ENCODE results near the gene GNPAT.
"Not testable (repeated sequence)": the region's sequence is repeated elsewhere in the genome, so short reads cannot be mapped to it uniquely, and the experiment has no call there.

The GNPAT gene

GRCh38 chr1:231212301-231212700, 28.7 kb upstream of the GNPAT start:
- not testable (repeated sequence) for H3K4me3 ChIP-seq (ENCODE audit: low read length in 2 of 2); H3K9me3 ChIP-seq (ENCODE audit: control insufficient read depth in 2 of 2, low read length in 2 of 2); H3K9ac ChIP-seq (ENCODE audit: low read depth in 1 of 2, low read length in 2 of 2); H3K27me3 ChIP-seq (ENCODE audit: control insufficient read depth in 2 of 2, insufficient read depth in 2 of 2, low read length in 2 of 2); H3K36me3 ChIP-seq (ENCODE audit: control insufficient read depth in 2 of 2, insufficient read depth in 2 of 2, low read length in 2 of 2); H3K4me1 ChIP-seq (ENCODE audit: control insufficient read depth in 2 of 2, insufficient read depth in 2 of 2, low read length in 2 of 2)
- peak overlapping the region in 1 of 2 donors; percentile 20 for H3K27ac ChIP-seq (ENCODE audit: low read depth in 2 of 2, low read length in 2 of 2)

- Histone ChIP-seq H3K4me1 (ENCODE audit: control insufficient read depth in 2 of 2, insufficient read depth in 2 of 2, low read length in 2 of 2) (peaks cover 5 to 8% of the 10 kb centered on the region in 2 donors), H3K9ac (ENCODE audit: low read depth in 1 of 2, low read length in 2 of 2) (no peak overlapping the region), H3K36me3 (ENCODE audit: control insufficient read depth in 2 of 2, insufficient read depth in 2 of 2, low read length in 2 of 2) (no peaks in the 10 kb centered on the region), H3K4me3 (ENCODE audit: low read length in 2 of 2) (no peak overlapping the region), H3K27ac (ENCODE audit: low read depth in 2 of 2, low read length in 2 of 2) (no peak overlapping the region), H3K9me3 (ENCODE audit: control insufficient read depth in 2 of 2, low read length in 2 of 2) (no peaks in the 10 kb centered on the region), H3K27me3 (ENCODE audit: control insufficient read depth in 2 of 2, insufficient read depth in 2 of 2, low read length in 2 of 2) (no peaks in the 10 kb centered on the region)
These were observed 27.0 kb upstream of the GNPAT start for GRCh38 chr1:231213831-231214573.

GRCh38 chr1:231214918-231215680, 25.9 kb upstream of the GNPAT start:
- no peaks in the 10 kb centered on the region for H3K27me3 ChIP-seq (ENCODE audit: control insufficient read depth in 2 of 2, insufficient read depth in 2 of 2, low read length in 2 of 2)
- peaks cover 5 to 8% of the 10 kb centered on the region in 2 donors for H3K4me1 ChIP-seq (ENCODE audit: control insufficient read depth in 2 of 2, insufficient read depth in 2 of 2, low read length in 2 of 2)
- H3K36me3 ChIP-seq (ENCODE audit: control insufficient read depth in 2 of 2, insufficient read depth in 2 of 2, low read length in 2 of 2) = no peaks in the 10 kb centered on the region
- peak overlapping the region in 1 of 2 donors; percentile 23 for H3K4me3 ChIP-seq (ENCODE audit: low read length in 2 of 2)
- no peak overlapping the region for H3K9ac ChIP-seq (ENCODE audit: low read depth in 1 of 2, low read length in 2 of 2)
- H3K27ac ChIP-seq (ENCODE audit: low read depth in 2 of 2, low read length in 2 of 2) = no peak overlapping the region
- no peaks in the 10 kb centered on the region for H3K9me3 ChIP-seq (ENCODE audit: control insufficient read depth in 2 of 2, low read length in 2 of 2)

GRCh38 chr1:231215681-231216385, 25.2 kb upstream of the GNPAT start:
- no peak overlapping the region for H3K27ac ChIP-seq (ENCODE audit: low read depth in 2 of 2, low read length in 2 of 2)
- H3K9me3 ChIP-seq (ENCODE audit: control insufficient read depth in 2 of 2, low read length in 2 of 2) = no peaks in the 10 kb centered on the region
- peak overlapping the region in 1 of 2 donors; percentile 23 for H3K4me3 ChIP-seq (ENCODE audit: low read length in 2 of 2)
- H3K36me3 ChIP-seq (ENCODE audit: control insufficient read depth in 2 of 2, insufficient read depth in 2 of 2, low read length in 2 of 2) = no peaks in the 10 kb centered on the region
- H3K27me3 ChIP-seq (ENCODE audit: control insufficient read depth in 2 of 2, insufficient read depth in 2 of 2, low read length in 2 of 2) = no peaks in the 10 kb centered on the region
- H3K4me1 ChIP-seq (ENCODE audit: control insufficient read depth in 2 of 2, insufficient read depth in 2 of 2, low read length in 2 of 2) = peaks cover 5 to 8% of the 10 kb centered on the region in 2 donors
- no peak overlapping the region for H3K9ac ChIP-seq (ENCODE audit: low read depth in 1 of 2, low read length in 2 of 2)

- H3K27ac ChIP-seq (ENCODE audit: low read depth in 2 of 2, low read length in 2 of 2) = no peak overlapping the region
- H3K9ac ChIP-seq (ENCODE audit: low read depth in 1 of 2, low read length in 2 of 2) = no peak overlapping the region
- peaks cover 5 to 6% of the 10 kb centered on the region in 2 donors for H3K4me1 ChIP-seq (ENCODE audit: control insufficient read depth in 2 of 2, insufficient read depth in 2 of 2, low read length in 2 of 2)
- H3K27me3 ChIP-seq (ENCODE audit: control insufficient read depth in 2 of 2, insufficient read depth in 2 of 2, low read length in 2 of 2) = no peaks in the 10 kb centered on the region
- H3K9me3 ChIP-seq (ENCODE audit: control insufficient read depth in 2 of 2, low read length in 2 of 2) = no peaks in the 10 kb centered on the region
- H3K36me3 ChIP-seq (ENCODE audit: control insufficient read depth in 2 of 2, insufficient read depth in 2 of 2, low read length in 2 of 2) = no peaks in the 10 kb centered on the region
- H3K4me3 ChIP-seq (ENCODE audit: low read length in 2 of 2) = no peak overlapping the region
These were observed 24.5 kb upstream of the GNPAT start for GRCh38 chr1:231216498-231216897.

GRCh38 chr1:231217056-231217455, 24.0 kb upstream of the GNPAT start:
- no peak overlapping the region for H3K9ac ChIP-seq (ENCODE audit: low read depth in 1 of 2, low read length in 2 of 2)
- no peak overlapping the region for H3K27ac ChIP-seq (ENCODE audit: low read depth in 2 of 2, low read length in 2 of 2)
- no peaks in the 10 kb centered on the region for H3K9me3 ChIP-seq (ENCODE audit: control insufficient read depth in 2 of 2, low read length in 2 of 2)
- H3K4me1 ChIP-seq (ENCODE audit: control insufficient read depth in 2 of 2, insufficient read depth in 2 of 2, low read length in 2 of 2) = peaks cover 2 to 5% of the 10 kb centered on the region in 2 donors
- no peak overlapping the region for H3K4me3 ChIP-seq (ENCODE audit: low read length in 2 of 2)
- H3K27me3 ChIP-seq (ENCODE audit: control insufficient read depth in 2 of 2, insufficient read depth in 2 of 2, low read length in 2 of 2) = no peaks in the 10 kb centered on the region
- no peaks in the 10 kb centered on the region for H3K36me3 ChIP-seq (ENCODE audit: control insufficient read depth in 2 of 2, insufficient read depth in 2 of 2, low read length in 2 of 2)

- no peak overlapping the region for H3K4me3 ChIP-seq (ENCODE audit: low read length in 2 of 2)
- H3K27me3 ChIP-seq (ENCODE audit: control insufficient read depth in 2 of 2, insufficient read depth in 2 of 2, low read length in 2 of 2) = no peaks in the 10 kb centered on the region
- H3K4me1 ChIP-seq (ENCODE audit: control insufficient read depth in 2 of 2, insufficient read depth in 2 of 2, low read length in 2 of 2) = no peaks in the 10 kb centered on the region
- peaks cover 5% of the 10 kb centered on the region in 2 donors for H3K36me3 ChIP-seq (ENCODE audit: control insufficient read depth in 2 of 2, insufficient read depth in 2 of 2, low read length in 2 of 2)
- H3K9ac ChIP-seq (ENCODE audit: low read depth in 1 of 2, low read length in 2 of 2) = no peak overlapping the region
- no peaks in the 10 kb centered on the region for H3K9me3 ChIP-seq (ENCODE audit: control insufficient read depth in 2 of 2, low read length in 2 of 2)
- no peak overlapping the region for H3K27ac ChIP-seq (ENCODE audit: low read depth in 2 of 2, low read length in 2 of 2)
These were observed 22.9 kb upstream of the GNPAT start for GRCh38 chr1:231218078-231218477.

- no peak overlapping the region for H3K9ac ChIP-seq (ENCODE audit: low read depth in 1 of 2, low read length in 2 of 2)
- H3K9me3 ChIP-seq (ENCODE audit: control insufficient read depth in 2 of 2, low read length in 2 of 2) = no peaks in the 10 kb centered on the region
- no peak overlapping the region for H3K27ac ChIP-seq (ENCODE audit: low read depth in 2 of 2, low read length in 2 of 2)
- H3K27me3 ChIP-seq (ENCODE audit: control insufficient read depth in 2 of 2, insufficient read depth in 2 of 2, low read length in 2 of 2) = no peaks in the 10 kb centered on the region
- no peaks in the 10 kb centered on the region for H3K4me1 ChIP-seq (ENCODE audit: control insufficient read depth in 2 of 2, insufficient read depth in 2 of 2, low read length in 2 of 2)
- no peak overlapping the region for H3K4me3 ChIP-seq (ENCODE audit: low read length in 2 of 2)
- H3K36me3 ChIP-seq (ENCODE audit: control insufficient read depth in 2 of 2, insufficient read depth in 2 of 2, low read length in 2 of 2) = peaks cover 13 to 16% of the 10 kb centered on the region in 2 donors
These were observed 21.3 kb upstream of the GNPAT start for GRCh38 chr1:231219422-231220401.

- Histone ChIP-seq H3K4me3 (ENCODE audit: low read length in 2 of 2) (no peak overlapping the region), H3K9me3 (ENCODE audit: control insufficient read depth in 2 of 2, low read length in 2 of 2) (no peaks in the 10 kb centered on the region), H3K36me3 (ENCODE audit: control insufficient read depth in 2 of 2, insufficient read depth in 2 of 2, low read length in 2 of 2) (peaks cover 22 to 27% of the 10 kb centered on the region in 2 donors), H3K9ac (ENCODE audit: low read depth in 1 of 2, low read length in 2 of 2) (no peak overlapping the region), H3K4me1 (ENCODE audit: control insufficient read depth in 2 of 2, insufficient read depth in 2 of 2, low read length in 2 of 2) (no peaks in the 10 kb centered on the region), H3K27me3 (ENCODE audit: control insufficient read depth in 2 of 2, insufficient read depth in 2 of 2, low read length in 2 of 2) (no peaks in the 10 kb centered on the region), H3K27ac (ENCODE audit: low read depth in 2 of 2, low read length in 2 of 2) (no peak overlapping the region)
These were observed 20.2 kb upstream of the GNPAT start for GRCh38 chr1:231220801-231221200.
